Adrenal gland (tissue), 5 donors: Measurements from ENCODE around the gene MT1H.

Source experiments
- POLR2A ChIP-seq, 2 donors: fragments of 450-650 bp; IDR thresholded peaks; one replicate each; pipeline ENCODE4 v1.6.1; 2017; ENCODE audit warnings: antibody characterized with exemption in 2 of 2, mild to moderate bottlenecking in 2 of 2, moderate library complexity in 1 of 2
- TF ChIP-seq, protein P1 (sequence below), 6 experiments: fragments of 450-650 bp in 4 of 6; fragments of 200-600 bp in 2 of 6; sonication (generic) in 1 of 6; IDR thresholded peaks; 1 replicate in 5 of 6; 2 replicates in 1 of 6; pipeline versions ENCODE4 v1.5.1 to v1.8.0; 2016 to 2021; ENCODE audit warnings: antibody characterized with exemption in 6 of 6, mild to moderate bottlenecking in 2 of 6, moderate library complexity in 1 of 6
- donor health status: DM: no; HTN: no; CAD: no.

- TF ChIP-seq, protein P1, sequence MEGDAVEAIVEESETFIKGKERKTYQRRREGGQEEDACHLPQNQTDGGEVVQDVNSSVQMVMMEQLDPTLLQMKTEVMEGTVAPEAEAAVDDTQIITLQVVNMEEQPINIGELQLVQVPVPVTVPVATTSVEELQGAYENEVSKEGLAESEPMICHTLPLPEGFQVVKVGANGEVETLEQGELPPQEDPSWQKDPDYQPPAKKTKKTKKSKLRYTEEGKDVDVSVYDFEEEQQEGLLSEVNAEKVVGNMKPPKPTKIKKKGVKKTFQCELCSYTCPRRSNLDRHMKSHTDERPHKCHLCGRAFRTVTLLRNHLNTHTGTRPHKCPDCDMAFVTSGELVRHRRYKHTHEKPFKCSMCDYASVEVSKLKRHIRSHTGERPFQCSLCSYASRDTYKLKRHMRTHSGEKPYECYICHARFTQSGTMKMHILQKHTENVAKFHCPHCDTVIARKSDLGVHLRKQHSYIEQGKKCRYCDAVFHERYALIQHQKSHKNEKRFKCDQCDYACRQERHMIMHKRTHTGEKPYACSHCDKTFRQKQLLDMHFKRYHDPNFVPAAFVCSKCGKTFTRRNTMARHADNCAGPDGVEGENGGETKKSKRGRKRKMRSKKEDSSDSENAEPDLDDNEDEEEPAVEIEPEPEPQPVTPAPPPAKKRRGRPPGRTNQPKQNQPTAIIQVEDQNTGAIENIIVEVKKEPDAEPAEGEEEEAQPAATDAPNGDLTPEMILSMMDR (IDR thresholded peaks at IDR 0.05): peak in 2 of 6 experiments; percentile 10 to 20
- TF ChIP-seq POLR2A (IDR thresholded peaks at IDR 0.05): no peak
Observed at GRCh38 chr16:56643080-56643778, 26.4 kb upstream of the MT1H start.
